Measurements from ENCODE around the gene PPY. TPM values are rescaled to one million over a fixed set of nuclear protein-coding genes. Genes with fewer than 3 reads are reported as not detected.

The PPY gene
- total RNA-seq, 1 experiment from 2014 or later, result not detected

DNA sequence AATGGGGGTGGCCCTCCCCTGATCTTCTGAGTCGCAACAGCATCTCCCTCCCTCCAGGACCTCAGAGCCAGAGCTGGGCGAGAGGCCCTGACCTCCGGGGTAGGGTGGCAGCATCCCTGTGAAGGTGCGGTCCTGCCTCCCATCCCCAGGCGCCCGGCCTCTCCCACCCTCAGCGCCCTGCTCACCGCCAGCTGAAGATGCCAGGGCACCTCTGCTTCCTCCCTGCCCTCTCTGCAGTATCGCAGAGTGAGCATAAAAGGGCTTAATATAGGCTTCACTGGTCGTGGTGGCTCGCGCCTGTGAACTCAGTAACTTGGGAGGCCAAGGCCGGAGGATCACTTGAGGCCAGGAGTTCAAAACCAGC, 24.3 kb downstream of the PPY start:
- CTCF ChIA-PET, result no interaction called here
- intact Hi-C loops (cut with micrococcal nuclease; ENCODE audit: unreplicated experiment), result no loop called here
- POLR2A ChIA-PET, result no interaction called here
- Histone ChIP-seq H3K36me3 (ENCODE audit: control insufficient read depth, insufficient read depth, low read length) (no peaks in the 10 kb centered on the region), H3K9me3 (ENCODE audit: control insufficient read depth, insufficient read depth, low read depth, low read length) (no peaks in the 10 kb centered on the region), H3K4me1 (ENCODE audit: control insufficient read depth, insufficient read depth, low read length) (no peaks in the 10 kb centered on the region), H3K4me3 (ENCODE audit: low read depth in 2 of 2, low read length in 2 of 2) (no peak overlapping the region), H3K27me3 (ENCODE audit: control insufficient read depth, insufficient read depth, low read length) (no peaks in the 10 kb centered on the region), H3K27ac (ENCODE audit: low read length) (no peak overlapping the region)
- DNase-seq (ENCODE audit: low read depth, low spot score), result no peak
- BruUV-seq (replicated peaks), result no TSS peak
- no peak for ATAC-seq
- TF ChIP-seq SIN3A (IDR thresholded peaks at IDR 0.05; ENCODE audit: borderline replicate concordance, insufficient read depth, low read depth, low read length), result no peak
- TF ChIP-seq, protein P1, sequence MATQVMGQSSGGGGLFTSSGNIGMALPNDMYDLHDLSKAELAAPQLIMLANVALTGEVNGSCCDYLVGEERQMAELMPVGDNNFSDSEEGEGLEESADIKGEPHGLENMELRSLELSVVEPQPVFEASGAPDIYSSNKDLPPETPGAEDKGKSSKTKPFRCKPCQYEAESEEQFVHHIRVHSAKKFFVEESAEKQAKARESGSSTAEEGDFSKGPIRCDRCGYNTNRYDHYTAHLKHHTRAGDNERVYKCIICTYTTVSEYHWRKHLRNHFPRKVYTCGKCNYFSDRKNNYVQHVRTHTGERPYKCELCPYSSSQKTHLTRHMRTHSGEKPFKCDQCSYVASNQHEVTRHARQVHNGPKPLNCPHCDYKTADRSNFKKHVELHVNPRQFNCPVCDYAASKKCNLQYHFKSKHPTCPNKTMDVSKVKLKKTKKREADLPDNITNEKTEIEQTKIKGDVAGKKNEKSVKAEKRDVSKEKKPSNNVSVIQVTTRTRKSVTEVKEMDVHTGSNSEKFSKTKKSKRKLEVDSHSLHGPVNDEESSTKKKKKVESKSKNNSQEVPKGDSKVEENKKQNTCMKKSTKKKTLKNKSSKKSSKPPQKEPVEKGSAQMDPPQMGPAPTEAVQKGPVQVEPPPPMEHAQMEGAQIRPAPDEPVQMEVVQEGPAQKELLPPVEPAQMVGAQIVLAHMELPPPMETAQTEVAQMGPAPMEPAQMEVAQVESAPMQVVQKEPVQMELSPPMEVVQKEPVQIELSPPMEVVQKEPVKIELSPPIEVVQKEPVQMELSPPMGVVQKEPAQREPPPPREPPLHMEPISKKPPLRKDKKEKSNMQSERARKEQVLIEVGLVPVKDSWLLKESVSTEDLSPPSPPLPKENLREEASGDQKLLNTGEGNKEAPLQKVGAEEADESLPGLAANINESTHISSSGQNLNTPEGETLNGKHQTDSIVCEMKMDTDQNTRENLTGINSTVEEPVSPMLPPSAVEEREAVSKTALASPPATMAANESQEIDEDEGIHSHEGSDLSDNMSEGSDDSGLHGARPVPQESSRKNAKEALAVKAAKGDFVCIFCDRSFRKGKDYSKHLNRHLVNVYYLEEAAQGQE (IDR thresholded peaks at IDR 0.05; ENCODE audit: insufficient read depth in 1 of 2, low read depth in 2 of 2, low read length in 1 of 2), result no peak
- TF ChIP-seq, protein P2, sequence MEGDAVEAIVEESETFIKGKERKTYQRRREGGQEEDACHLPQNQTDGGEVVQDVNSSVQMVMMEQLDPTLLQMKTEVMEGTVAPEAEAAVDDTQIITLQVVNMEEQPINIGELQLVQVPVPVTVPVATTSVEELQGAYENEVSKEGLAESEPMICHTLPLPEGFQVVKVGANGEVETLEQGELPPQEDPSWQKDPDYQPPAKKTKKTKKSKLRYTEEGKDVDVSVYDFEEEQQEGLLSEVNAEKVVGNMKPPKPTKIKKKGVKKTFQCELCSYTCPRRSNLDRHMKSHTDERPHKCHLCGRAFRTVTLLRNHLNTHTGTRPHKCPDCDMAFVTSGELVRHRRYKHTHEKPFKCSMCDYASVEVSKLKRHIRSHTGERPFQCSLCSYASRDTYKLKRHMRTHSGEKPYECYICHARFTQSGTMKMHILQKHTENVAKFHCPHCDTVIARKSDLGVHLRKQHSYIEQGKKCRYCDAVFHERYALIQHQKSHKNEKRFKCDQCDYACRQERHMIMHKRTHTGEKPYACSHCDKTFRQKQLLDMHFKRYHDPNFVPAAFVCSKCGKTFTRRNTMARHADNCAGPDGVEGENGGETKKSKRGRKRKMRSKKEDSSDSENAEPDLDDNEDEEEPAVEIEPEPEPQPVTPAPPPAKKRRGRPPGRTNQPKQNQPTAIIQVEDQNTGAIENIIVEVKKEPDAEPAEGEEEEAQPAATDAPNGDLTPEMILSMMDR (IDR thresholded peaks at IDR 0.05), result no peak
- no peak for TF ChIP-seq TCF7L2 (IDR thresholded peaks at IDR 0.05; ENCODE audit: low read depth, low read length)
- TF ChIP-seq POLR2AphosphoS5 (IDR thresholded peaks at IDR 0.05; ENCODE audit: low read depth, low read length), result no peak
- in situ Hi-C loops (cut with HindIII; ENCODE audit: low pct_unique_long_range_greater_than_20kb, low sequenced_read_pairs), result no loop called here

DNA sequence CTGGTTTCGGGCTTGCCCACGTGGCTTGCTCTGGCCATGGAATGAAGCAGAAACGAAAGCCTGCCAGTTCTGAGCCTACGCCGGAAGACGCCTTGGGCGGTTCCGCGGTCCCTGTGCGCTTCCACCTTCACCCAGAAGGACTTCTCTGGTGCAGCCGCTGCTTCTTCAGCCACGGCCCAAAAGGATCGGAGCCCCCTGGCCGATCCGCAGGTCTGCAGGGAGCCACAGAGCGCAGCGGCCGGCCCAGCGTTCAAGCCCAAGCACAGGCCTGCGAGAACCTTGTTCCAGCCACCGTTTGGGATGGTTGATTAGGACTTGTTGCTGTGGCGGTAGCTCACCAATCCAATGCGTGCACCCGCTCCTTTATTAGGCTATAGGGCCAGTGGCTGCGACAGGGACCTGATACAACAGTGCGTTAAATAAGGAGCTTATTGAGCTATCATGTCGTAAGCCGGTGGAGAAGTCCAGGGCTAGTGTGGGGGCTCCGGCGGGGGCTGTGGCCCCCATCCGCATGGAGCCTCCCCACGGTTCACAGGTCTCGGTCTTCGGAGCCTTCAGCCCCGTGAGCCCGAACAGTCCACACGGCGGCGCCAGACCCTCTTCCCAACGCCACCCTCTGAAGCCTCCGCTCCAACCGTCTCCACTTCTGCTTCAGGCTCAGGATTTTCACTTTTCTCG, 24.8 kb downstream of the PPY start:
- H3K27me3 ChIP-seq (ENCODE audit: control insufficient read depth, insufficient read depth, low read length), result no peaks in the 10 kb centered on the region
- POLR2A ChIA-PET, result no interaction called here
- H3K4me1 ChIP-seq (ENCODE audit: control insufficient read depth, insufficient read depth, low read length), result no peaks in the 10 kb centered on the region
- no peak overlapping the region for H3K27ac ChIP-seq (ENCODE audit: low read length)
- no peaks in the 10 kb centered on the region for H3K9me3 ChIP-seq (ENCODE audit: control insufficient read depth, insufficient read depth, low read depth, low read length)
- no peaks in the 10 kb centered on the region for H3K36me3 ChIP-seq (ENCODE audit: control insufficient read depth, insufficient read depth, low read length)
- no peak for TF ChIP-seq POLR2AphosphoS5 (IDR thresholded peaks at IDR 0.05; ENCODE audit: low read depth, low read length)
- TF ChIP-seq SIN3A (IDR thresholded peaks at IDR 0.05; ENCODE audit: borderline replicate concordance, insufficient read depth, low read depth, low read length), result no peak
- TF ChIP-seq, protein P2 (IDR thresholded peaks at IDR 0.05), result no peak; the same call in 1 of the 2 replicates
- TF ChIP-seq TCF7L2 (IDR thresholded peaks at IDR 0.05; ENCODE audit: low read depth, low read length), result no peak
- TF ChIP-seq, protein P1 (IDR thresholded peaks at IDR 0.05; ENCODE audit: insufficient read depth in 1 of 2, low read depth in 2 of 2, low read length in 1 of 2), result no peak
- ATAC-seq (no peak), DNase-seq (ENCODE audit: low read depth, low spot score) (no peak)
- H3K4me3 ChIP-seq (ENCODE audit: low read depth in 2 of 2, low read length in 2 of 2), result no peak overlapping the region
- intact Hi-C loops (cut with micrococcal nuclease; ENCODE audit: unreplicated experiment), result no loop called here
- BruUV-seq (replicated peaks), result no TSS peak
- CTCF ChIA-PET, result no interaction called here
- in situ Hi-C loops (cut with HindIII; ENCODE audit: low pct_unique_long_range_greater_than_20kb, low sequenced_read_pairs), result no loop called here
